IPS-20b (cell line): ENCODE data around the gene CCL16.

Experiments
- H3K27ac ChIP-seq: one replicate; pipeline ENCODE4 v1.5.1; 2013; ENCODE audit warnings: low read length
- H3K27me3 ChIP-seq: 2 replicates; pipeline ENCODE4 v1.6.1; 2013; ENCODE audit warnings: mild to moderate bottlenecking, low read length, inconsistent platforms; ENCODE audit not compliant: insufficient read depth
- H3K36me3 ChIP-seq: 2 replicates; pipeline ENCODE4 v1.6.1; 2013; ENCODE audit warnings: low read depth, mild to moderate bottlenecking, inconsistent platforms, low read length, moderate library complexity; ENCODE audit not compliant: insufficient read depth
- H3K4me1 ChIP-seq: 2 replicates; pipeline ENCODE4 v1.6.1; 2013; ENCODE audit warnings: mild to moderate bottlenecking, control low read depth, inconsistent platforms, low read length, moderate library complexity; ENCODE audit not compliant: insufficient read depth
- H3K4me3 ChIP-seq: 2 replicates; pipeline ENCODE4 v1.5.1; 2013; ENCODE audit warnings: mild to moderate bottlenecking, low read length, inconsistent platforms
- H3K9ac ChIP-seq: 2 replicates; pipeline ENCODE4 v1.6.1; 2013; ENCODE audit warnings: low read depth, mild to moderate bottlenecking, inconsistent platforms, low read length, moderate library complexity
- H3K9me3 ChIP-seq: 2 replicates; pipeline ENCODE4 v1.6.1; 2013; ENCODE audit warnings: mild to moderate bottlenecking, low read depth, low read length, inconsistent platforms; ENCODE audit not compliant: insufficient read depth

The CCL16 gene

DNA sequence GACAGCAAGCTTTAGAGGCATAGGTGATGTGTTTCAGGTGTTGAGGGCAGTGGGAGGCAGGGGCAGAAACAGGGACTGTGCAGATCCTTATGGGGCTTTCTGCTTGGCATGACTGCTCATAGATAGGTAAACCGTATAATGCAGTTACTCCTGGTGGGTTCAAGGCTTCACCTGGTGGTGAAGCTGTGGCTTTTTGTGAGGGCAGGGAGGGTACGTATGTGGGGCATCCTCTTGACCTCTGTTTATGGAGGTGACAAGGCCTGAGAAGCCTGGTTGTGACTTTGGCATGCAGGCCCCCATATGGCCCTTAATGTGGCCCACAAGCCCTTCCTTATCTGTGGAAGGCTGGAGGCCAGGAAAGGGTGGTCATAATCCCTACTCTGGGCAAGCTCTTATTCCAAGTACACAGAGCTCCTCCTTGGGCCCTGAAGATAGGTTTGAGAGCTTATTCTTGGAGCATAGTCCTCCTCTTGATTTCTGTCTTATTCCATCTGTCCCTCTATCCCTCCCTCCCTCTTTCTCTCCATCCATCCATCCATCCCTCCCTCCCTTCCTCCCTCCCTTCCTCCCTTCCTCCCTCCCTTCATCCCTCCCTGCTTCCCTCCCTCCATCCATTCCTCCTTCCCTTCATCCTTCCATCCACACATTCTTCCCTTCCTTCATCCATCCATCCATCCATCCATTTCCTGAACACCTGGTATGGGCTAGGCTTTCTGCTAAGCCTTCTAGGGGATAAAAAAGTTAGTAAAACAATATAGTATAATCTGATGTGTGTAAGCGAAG, 1.3 kb upstream of the CCL16 start:
- no peaks in the 10 kb centered on the region for H3K9me3 ChIP-seq
- H3K27ac ChIP-seq = no peak overlapping the region
- H3K36me3 ChIP-seq = no peaks in the 10 kb centered on the region
- no peak overlapping the region for H3K9ac ChIP-seq
- H3K27me3 ChIP-seq = no peaks in the 10 kb centered on the region
- no peaks in the 10 kb centered on the region for H3K4me1 ChIP-seq
- no peak overlapping the region for H3K4me3 ChIP-seq

DNA sequence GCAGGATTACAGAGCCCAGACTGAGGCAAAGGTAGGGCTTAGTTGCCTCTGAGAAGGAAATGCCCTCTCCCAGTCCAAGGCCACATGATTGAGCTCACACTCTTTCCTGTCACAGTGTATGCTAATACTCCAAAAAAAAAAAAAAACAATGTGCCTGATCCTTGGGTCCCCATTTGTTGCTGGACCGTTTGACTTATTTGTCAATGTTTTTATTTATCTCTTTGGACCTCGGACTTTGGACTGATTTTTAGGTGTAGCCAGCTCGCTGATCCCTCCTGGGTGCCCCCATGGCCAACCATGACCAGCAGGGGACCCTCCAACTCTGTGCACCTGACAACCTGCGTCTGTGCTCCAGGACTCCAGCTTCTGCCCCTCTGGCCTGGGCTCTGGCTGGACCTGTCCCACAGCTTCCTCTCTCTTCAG, 622 bp upstream of the CCL16 start:
- Histone ChIP-seq H3K4me3 (no peak overlapping the region), H3K9ac (no peak overlapping the region), H3K27me3 (no peaks in the 10 kb centered on the region), H3K36me3 (no peaks in the 10 kb centered on the region), H3K4me1 (no peaks in the 10 kb centered on the region), H3K9me3 (no peaks in the 10 kb centered on the region), H3K27ac (no peak overlapping the region)

DNA sequence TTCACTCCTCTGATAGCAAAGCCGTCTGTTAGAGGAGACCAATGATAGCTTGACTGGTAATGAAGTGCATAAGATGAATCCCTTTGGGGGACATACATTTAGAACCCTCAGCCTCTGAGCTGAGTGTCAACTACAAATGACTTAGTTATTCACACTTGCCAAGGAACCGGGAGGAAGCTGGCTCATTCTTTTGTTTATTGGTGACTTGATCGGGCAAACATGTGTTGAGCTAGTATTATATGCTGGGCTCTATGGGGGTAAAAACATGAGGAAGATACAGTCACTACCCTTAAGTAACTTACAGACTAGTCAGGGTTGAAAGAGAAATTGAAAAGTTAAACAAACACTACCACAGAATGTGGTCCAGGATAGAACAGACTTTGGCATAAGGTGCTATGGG, 3.0 kb downstream of the CCL16 start:
- Histone ChIP-seq H3K4me3 (no peak overlapping the region), H3K27ac (no peak overlapping the region), H3K9ac (no peak overlapping the region), H3K4me1 (no peaks in the 10 kb centered on the region; the same call in 1 of the 2 replicates), H3K9me3 (no peaks in the 10 kb centered on the region), H3K27me3 (no peaks in the 10 kb centered on the region), H3K36me3 (no peaks in the 10 kb centered on the region)

DNA sequence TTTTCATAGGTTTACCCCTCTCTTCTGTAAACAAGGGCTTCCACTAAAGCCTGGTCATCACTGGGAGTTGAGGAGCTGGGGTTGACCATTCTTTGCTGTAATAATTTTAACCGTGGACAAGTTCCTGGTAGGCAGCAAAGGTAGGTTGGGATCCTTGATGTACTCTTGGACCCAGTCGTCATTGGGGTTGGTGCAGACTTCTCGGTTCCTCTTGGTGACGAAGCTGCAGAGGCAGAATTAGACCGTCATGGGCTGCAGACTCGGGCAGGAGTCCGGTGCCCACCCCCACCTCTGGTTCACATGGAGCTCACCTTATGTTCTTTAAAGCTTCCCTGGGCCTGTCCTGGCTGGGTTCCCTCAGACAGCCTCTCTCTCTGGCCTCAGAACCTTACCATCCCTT, 3.8 kb downstream of the CCL16 start:
- Histone ChIP-seq H3K4me1 (no peaks in the 10 kb centered on the region; the same call in 1 of the 2 replicates), H3K4me3 (no peak overlapping the region), H3K27ac (no peak overlapping the region), H3K27me3 (no peaks in the 10 kb centered on the region), H3K9ac (no peak overlapping the region), H3K9me3 (no peaks in the 10 kb centered on the region), H3K36me3 (no peaks in the 10 kb centered on the region)

DNA sequence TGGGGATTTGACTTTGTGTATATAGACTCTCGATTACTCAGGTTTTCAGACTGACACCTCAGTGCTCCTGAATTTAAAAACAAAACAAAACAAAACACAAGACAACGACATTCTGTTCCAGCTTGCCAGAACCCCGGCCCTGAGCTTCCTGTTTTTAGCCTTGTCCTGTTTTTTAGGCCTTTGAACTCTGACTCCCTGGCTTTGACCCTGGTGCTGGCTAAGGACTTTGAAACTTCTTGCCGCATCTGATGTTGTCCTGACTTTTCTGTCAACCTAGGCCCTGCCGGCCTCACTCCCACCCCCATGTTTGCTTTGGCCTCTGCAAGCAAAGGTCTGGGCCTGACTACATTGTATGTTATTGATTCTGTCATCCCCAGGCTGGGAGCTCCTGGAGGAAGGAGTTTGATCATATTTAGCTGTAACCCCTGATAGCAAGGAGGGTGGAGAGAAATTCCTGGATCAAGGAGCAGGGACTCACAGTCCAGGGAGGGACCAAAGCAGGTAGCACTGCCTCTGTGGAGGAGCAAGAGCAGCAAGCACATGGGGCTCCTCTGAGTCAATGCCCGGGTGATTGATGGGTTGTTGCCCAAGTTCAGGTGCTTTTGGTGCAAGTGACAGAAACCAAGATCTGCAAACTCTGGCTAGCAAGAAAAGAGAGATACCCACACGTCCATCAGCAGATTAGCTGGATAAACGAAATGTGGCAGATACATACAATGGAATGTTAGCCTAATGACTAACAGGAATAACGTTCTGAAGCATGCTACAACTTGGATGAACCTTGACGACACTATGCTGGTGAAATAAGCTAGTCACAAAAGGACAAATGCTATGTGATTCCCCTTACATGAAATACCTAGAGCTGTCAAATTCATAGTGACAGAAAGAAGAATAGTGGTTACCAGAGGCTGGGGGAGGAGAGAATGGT, 7.7 kb downstream of the CCL16 start:
- no peaks in the 10 kb centered on the region for H3K36me3 ChIP-seq
- no peak overlapping the region for H3K27ac ChIP-seq
- no peaks in the 10 kb centered on the region; the same call in 1 of the 2 replicates for H3K4me1 ChIP-seq
- H3K9me3 ChIP-seq = no peaks in the 10 kb centered on the region
- H3K27me3 ChIP-seq = no peaks in the 10 kb centered on the region
- H3K4me3 ChIP-seq = no peak overlapping the region
- no peak overlapping the region for H3K9ac ChIP-seq

DNA sequence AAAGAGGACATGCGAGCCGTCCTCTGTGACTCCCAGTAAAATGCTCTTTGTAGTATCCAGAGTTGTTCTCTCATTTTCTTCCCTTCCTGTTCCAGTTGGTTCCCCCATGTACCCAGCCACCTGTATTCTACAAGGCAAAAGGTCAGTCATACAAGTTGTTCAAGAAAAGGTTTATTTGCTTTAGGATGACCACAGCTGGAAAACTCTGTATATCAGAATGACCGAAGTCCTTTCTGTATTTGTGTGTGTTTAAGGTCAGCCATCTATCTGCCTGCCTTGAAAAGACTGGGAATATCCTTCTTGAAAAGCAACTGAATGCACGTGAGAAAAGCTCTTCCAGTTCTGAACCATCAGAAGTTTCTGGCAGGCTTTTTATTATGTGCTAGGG, 8.4 kb downstream of the CCL16 start:
- H3K4me3 ChIP-seq = no peak overlapping the region
- H3K36me3 ChIP-seq = no peaks in the 10 kb centered on the region
- no peaks in the 10 kb centered on the region for H3K9me3 ChIP-seq
- no peak overlapping the region for H3K27ac ChIP-seq
- H3K4me1 ChIP-seq = no peaks in the 10 kb centered on the region; the same call in 1 of the 2 replicates
- H3K9ac ChIP-seq = no peak overlapping the region
- H3K27me3 ChIP-seq = no peaks in the 10 kb centered on the region

DNA sequence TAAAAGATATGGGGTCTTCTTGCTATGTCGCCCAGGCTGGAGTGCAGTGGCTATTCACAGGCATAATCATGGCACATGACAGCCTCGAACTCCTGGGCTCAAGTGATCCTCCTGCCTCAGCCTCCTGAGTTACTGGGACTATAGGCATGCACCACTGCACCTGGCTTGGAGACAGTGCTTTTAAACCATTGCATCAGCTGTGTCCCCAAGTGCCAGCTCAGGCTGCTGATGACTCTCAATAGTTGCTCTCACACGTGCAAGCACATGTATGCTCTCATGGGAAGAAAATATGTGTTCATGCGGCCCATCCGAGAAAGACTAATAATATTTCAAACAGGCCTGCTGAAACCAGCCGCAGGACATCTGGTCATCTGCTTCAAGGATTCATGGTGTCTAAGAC, 8.8 kb downstream of the CCL16 start:
- no peak overlapping the region for H3K4me3 ChIP-seq
- H3K9me3 ChIP-seq = no peaks in the 10 kb centered on the region
- no peak overlapping the region for H3K9ac ChIP-seq
- no peaks in the 10 kb centered on the region for H3K27me3 ChIP-seq
- no peak overlapping the region for H3K27ac ChIP-seq
- H3K36me3 ChIP-seq = no peaks in the 10 kb centered on the region
- H3K4me1 ChIP-seq = no peaks in the 10 kb centered on the region; the same call in 1 of the 2 replicates

DNA sequence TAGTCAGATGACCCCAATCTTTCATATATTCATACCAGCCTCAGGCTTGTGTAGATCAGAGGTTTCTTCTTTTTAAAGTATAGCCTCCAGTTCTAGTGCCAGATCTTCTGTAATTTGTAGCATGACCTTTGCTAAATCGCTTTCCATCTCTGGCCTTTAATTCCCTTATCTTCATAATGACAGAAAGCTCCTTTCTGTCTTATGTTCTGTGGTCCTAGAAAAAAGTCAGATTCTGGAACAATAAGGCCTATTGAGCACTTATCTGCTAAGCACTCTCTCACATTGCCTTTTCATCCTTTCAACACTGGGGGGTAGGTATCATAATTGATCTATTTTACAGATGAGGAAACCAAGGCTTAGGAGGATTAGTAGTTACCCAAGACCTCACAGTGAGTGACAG, 9.2 kb downstream of the CCL16 start:
- Histone ChIP-seq H3K27me3 (no peaks in the 10 kb centered on the region), H3K36me3 (no peaks in the 10 kb centered on the region), H3K4me3 (no peak overlapping the region), H3K27ac (no peak overlapping the region), H3K9me3 (no peaks in the 10 kb centered on the region), H3K9ac (no peak overlapping the region), H3K4me1 (no peaks in the 10 kb centered on the region; the same call in 1 of the 2 replicates)

DNA sequence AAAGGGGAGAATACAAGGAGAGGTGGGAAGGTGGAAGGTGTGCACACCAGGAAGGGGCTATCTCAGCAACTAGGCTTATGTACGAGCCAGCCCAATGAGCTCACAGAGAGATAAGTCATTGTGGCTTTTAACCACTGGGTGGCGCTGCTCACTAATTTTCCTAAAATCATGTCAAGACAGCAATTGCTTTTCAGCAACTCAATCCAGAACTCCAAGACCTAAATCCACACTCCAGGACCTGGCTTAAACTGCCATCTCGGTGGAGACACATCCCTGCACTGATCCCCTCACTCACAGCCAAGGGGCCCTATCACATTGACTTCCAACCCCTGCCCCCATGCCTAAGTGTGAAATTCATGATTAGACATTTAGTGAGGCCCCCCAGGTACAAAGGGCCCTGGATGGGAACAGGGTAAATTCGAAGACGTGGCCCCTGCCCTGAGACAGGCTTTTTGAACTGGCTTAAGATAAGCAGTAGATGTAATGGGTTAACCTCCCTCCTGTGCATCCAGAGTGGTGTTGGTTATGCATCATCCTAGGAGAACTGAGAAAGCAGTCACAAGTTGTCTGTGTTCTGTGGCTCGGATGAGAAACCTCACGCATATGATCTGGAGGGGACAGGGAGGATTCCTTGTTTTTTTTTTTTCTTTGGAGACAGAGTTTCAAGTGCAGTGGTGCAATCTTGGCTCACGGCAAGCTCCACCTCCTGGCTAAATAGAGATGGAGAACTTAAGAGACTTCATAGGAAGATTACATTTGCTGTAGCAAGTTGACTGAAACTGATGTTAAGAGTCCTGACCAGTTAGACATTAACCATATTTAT, 11.5 kb downstream of the CCL16 start:
- H3K9ac ChIP-seq = no peak overlapping the region
- no peaks in the 10 kb centered on the region for H3K36me3 ChIP-seq
- H3K27me3 ChIP-seq = no peaks in the 10 kb centered on the region
- no peak overlapping the region for H3K27ac ChIP-seq
- H3K4me1 ChIP-seq = no peaks in the 10 kb centered on the region
- no peaks in the 10 kb centered on the region for H3K9me3 ChIP-seq
- H3K4me3 ChIP-seq = no peak overlapping the region

DNA sequence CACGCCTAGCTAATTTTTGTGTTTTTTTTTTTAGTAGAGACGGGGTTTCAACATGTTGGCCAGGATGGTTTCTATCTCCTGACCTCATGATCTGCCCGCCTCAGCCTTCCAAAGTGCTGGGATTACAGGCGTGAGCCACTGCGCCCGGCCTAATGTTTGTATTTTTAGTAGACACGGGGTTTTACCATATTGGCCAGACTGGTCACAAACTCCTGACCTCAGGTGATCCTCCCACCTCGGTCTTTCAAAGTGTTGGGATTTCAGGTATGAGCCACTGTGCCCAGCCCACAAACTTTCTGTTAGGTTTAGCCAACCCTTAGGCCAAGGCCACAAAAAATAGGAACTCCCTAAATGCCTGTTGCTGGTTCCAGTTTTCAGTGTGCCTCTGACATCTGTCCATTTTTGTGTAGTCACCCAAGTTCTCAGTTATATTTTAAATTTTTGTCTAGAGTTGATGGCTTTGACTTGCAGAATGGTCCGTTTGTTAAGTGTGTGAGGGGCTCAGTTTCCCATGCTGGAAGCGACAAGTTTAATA, 12.7 kb downstream of the CCL16 start:
- no peak overlapping the region for H3K4me3 ChIP-seq
- H3K4me1 ChIP-seq = no peaks in the 10 kb centered on the region
- no peak overlapping the region for H3K9ac ChIP-seq
- no peaks in the 10 kb centered on the region for H3K27me3 ChIP-seq
- no peak overlapping the region for H3K27ac ChIP-seq
- no peaks in the 10 kb centered on the region for H3K9me3 ChIP-seq
- no peaks in the 10 kb centered on the region for H3K36me3 ChIP-seq

DNA sequence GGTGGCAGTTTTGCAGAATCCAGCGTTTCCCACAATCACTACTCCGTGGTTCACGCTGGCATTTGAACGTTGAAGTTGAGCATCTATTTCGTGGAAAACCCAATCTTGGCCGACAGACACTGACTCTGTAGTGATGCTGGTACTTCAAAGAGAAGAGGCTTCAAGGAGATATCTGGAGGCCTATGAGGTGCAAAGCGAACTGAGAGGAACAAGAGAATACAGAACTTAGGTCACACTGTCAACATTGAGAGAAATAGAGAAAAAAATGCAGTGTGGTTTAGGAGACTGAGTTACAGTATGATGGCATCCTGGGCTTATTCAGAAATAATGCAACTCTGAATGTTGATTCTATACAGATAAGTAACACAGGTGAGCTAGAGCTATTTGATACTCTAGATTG, 16.0 kb downstream of the CCL16 start:
- H3K4me1 ChIP-seq = no peaks in the 10 kb centered on the region
- H3K9ac ChIP-seq = no peak overlapping the region

More for the DNA sequence above, 16.0 kb downstream of the CCL16 start:
- Histone ChIP-seq H3K27ac (no peak overlapping the region), H3K27me3 (no peaks in the 10 kb centered on the region), H3K36me3 (no peaks in the 10 kb centered on the region), H3K9me3 (no peaks in the 10 kb centered on the region), H3K4me3 (no peak overlapping the region)
